Activated T-cell treated with anti-CD3 and anti-CD28 coated beads, Interleukin-2, amount 50 U/mL, for 1 hour (primary cell): ENCODE measurements around the gene ACTR3.

ENCODE experiments used
- DNase-seq: peaks from one replicate; pipeline ENCODE4 v3.0.0-alpha.2; 2020

ACTR3 gene

DNA sequence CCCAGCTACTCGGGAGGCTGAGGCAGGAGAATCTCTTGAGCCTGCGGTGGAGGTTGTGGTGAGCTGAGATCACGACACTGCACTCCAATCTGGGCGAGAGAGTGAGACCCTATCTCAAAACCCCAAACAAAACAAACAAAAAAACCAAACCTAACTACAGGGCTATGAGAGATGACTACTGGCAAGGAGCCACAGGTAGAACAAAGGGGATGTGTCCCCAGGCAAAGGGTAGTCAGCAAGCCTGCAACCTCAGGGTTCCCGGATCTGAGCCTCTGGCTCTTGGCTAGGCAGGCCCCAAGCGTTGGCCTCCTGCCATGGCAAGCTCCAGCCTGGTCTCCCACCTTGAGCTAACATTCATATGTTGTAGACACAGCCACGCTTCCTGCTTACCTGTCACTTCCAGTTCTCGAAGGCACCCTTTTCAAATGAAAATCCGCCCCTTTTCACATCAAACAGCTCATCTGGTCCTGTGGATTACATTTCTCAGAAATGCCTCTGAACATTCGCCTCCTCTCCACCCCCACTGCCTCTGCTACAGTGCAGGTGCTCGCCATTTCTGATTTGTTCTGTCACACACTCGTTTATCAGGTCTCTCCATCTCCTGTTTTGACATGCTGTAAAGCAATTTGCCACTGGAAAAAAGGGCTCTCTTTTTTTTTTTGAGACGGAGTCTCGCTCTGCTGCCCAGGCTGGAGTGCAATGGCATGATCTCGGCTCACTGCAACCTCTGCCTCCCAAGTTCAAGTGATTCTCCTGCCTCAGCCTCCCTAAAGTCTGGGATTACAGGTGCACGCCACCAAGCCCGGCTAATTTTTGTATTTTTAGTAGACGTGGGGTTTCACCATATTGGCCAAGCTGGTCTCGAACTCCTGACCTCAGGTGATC is 13.1 kb upstream of the ACTR3 start:
- DNase-seq: peak; percentile 74

DNA sequence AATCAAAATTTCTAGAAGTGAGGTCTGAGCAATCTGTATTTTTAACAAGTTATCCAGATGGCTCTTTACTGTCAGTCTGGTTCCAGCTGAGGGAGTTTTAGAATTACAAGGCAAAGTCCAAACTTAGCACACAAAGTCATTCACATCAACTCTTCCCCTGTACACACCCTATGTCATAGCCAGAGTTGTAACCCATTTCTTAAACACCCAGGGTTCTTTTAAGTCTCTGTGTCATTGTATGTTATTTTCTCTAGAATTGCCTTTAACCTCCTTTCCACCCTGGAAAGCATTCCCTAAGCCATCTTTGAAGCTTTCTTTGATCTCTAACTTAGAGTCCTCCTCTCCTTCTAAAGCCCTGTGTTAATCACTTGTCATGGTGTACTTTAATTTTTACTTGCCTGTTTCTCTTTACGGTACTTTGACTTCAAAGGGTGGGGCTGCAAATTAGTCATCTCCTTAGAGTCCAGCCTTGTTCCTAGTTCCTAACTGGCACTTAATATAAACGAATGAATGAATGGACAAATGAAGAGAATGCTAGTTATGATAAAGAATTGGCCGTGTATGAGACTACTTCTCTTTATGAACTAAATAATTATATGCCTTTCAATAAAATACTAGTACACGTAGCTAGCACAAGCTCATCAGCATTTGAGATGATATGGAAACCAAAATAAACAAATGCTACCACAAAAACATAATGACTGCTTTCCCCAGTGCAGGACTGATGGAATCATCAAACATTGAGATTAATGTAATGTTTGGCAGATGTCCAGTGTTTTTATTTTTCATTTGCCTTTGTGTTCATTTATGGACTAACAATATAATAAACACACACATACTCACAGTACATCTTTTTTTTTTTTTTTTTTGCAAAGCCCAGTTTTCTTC is 11.9 kb upstream of the ACTR3 start:
- no peak for DNase-seq

DNA sequence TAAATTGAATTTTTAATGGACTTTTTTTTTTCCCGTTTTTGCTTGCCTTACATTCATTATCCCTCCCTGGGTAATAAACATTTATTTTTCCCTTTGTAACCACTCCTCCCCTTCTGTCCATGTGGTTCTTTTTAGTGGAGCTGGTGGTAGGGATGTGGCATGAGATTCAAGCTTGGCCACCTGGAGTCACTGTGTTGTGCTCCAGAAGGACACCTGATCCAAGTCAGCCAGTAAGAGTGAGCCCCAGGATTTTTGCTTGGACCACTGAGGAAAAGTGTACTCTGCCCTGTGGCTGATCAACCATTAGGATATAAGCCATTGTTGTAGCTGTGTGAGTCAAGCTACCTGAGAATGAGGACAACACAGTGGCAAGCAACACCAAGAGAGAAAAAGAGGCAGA is 11.1 kb upstream of the ACTR3 start:
- no peak for DNase-seq

GRCh38 chr2:113879457-113879856 is 10.4 kb upstream of the ACTR3 start:
- DNase-seq: no peak

DNA sequence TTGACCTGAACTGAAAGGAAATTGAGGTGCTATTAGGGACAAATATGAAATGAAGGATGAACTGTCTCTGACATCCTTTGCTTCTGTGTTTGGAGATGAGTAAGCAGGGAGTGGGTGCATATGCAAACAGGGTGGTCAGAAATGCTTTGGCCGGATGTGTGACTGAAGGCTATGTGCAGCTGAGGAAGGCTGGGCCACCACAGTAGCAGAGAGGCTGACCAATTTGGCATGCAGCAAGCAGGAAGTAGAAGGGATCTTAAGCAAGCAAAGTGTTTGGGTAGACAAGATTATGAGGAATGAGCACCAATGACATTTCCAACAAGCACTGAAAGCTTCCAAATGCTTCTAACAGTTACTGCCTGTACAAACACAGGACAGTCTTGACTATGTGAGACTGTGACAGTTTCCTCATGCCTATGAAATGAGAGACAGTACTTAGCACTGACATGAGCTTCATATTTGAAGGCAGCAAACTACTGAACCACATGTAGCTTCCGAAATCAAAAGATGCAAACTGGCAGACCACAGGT is 3.3 kb upstream of the ACTR3 start:
- DNase-seq: no peak

DNA sequence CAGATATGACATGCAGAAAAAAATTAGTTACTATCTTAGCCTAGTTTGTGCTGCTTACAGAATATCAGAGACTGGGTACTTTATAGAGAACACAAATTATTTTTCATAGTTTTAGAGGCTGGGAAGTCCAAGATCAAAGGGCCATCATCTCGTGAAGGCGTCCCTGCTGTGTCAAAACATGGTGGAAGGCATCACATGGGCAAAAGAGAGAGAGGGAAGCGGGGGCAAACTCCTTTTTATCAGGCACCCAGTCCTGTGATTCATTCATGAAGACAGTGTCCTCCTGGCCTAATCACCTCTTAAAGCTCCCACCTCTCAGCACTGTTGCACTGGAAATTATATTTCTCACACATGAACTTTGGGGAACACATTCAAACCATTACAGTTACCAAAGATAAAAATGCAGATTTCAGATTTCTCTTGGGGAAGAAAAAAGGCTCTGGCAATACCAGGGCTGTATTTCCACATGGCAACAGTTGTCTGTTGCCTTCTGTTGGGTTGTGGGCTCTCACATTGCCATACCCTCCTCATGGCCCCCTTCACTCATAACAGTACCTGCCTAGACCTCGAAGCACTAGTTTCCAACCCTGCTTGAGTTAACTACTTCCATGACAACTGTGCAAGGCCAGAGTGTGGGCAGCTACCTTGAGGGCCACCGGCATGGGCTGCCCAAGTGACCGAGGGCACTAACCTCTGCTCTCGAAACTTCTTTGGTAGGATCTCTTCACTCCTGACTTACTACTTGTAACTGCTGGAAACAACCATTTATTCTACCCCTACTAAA is 2.7 kb upstream of the ACTR3 start:
- DNase-seq: no peak

- DNase-seq: no peak
Measured at GRCh38 chr2:113888641-113889470, 1.0 kb upstream of the ACTR3 start.

- DNase-seq: peak; percentile 71
Measured at GRCh38 chr2:113890253-113891235, 655 bp downstream of the ACTR3 start.

- no peak for DNase-seq
Measured at GRCh38 chr2:113891265-113891959, 1.5 kb downstream of the ACTR3 start.

DNA sequence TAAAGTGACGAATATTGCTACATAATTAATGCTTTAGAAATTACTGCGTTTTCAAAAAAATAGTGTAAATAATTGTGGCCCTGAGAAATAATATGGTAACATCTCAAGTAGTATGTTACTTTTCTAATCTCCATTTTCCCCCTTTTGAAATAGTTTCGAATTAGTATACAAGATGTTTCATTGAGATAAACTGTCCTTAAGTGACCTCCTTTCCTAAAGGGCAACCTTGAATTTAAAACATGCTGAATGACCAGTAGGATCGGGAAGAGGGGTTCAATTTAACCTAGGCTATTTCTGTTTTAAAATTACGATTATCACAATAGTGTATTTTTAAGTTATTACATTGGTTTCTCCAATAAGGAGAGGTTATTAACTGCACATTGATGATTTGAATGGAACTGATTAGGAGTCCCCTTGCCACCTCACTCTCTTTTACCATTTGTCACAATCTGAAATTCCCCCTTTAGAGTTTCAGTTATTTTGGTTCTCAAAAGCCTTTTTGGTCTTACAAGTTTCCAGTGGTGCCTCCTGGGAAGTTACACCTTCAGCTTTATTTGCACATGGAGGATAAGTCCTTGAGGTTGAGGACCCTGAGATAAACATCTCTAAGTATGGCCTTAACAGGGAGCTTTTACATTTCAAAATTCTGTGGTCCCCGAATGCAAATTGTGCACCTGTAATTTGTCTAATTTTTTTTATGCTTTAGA is 2.3 kb downstream of the ACTR3 start:
- DNase-seq: no peak

GRCh38 chr2:113894156-113894743 is 4.4 kb downstream of the ACTR3 start:
- DNase-seq: no peak

DNA sequence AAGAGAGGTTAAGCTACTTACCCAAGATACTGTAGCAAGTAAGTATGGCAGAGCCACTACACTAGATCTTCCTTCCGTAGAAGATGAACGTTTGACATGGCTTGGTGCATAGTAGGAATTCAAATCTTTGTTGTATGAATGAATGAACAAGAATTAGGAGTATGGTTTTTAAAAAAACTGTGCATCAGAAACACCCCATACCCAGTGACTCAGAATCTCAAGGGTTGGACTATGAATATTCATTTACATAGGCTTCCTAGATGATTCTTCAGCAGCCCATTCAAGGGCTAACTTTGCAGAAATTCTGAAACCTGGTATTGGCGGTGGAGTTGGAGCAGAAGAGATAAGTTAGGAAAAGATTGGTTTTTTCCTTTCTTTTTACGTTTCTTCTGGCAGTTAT is 5.4 kb downstream of the ACTR3 start:
- DNase-seq: no peak

GRCh38 chr2:113895819-113896563 is 6.1 kb downstream of the ACTR3 start:
- no peak for DNase-seq

GRCh38 chr2:113896791-113897190 is 6.9 kb downstream of the ACTR3 start:
- DNase-seq: no peak

DNA sequence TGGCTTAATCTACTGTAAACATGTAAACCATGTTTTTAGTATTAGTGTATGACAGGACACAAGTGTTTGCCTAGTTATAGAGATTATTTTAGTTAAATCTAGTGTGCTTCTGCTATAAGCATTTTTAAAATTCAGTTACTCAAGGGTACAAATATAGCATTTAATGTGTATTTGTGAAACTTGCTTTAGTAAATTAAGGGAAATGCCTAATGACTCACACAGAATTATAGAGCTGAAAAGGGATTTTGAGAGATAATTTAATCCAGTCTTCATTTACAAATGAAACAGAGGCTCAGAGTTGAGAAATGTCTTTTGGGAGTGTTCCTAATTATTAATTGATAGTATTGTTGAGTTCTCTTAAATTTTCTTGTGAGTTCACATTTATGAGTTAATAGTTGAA is 8.2 kb downstream of the ACTR3 start:
- no peak for DNase-seq

GRCh38 chr2:113899166-113899565 is 9.3 kb downstream of the ACTR3 start:
- DNase-seq: no peak

DNA sequence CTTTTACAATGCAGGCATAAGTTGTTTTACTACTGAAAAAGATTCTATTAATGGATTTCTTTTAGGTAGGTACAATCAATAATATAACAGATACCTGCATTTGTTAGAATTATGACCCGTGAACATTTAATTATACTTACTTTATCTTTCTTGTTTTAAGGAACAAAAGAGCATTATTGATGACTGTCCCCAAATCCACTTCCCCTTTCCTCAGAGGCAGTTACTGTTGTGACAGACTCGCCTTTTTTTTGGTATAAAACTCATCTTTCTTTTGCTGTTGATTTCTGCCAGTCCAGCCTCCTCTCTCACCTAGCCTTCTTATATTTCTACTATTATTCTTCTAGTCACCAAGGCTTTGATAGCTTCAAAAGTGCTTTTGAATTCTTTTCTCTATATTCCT is 12.1 kb downstream of the ACTR3 start:
- DNase-seq: no peak

DNA sequence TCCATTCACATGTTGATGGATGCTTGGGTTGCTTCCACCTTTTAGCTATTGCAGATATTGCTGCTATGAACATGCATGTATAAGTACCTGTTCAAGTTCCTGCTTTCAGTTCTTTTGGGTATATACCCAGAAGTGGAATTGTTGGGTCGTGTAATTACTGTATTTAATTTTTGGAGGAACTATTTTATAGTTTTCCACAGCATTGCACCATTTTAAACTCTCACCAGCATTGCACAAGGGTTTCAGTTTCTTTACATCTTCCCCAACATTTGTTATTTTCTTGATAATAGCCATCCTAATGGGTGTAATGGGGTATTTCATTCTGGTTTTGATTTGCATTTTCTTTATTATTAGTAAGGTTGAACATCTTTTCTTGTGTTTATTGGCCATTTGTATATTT is 16.0 kb downstream of the ACTR3 start:
- no peak for DNase-seq
